Measurements from ENCODE around the gene TRERF1. TPM values are rescaled to one million over a fixed set of nuclear protein-coding genes. Genes with fewer than 3 reads are reported as not detected.

Gene TRERF1
- total RNA-seq, 1 donor from 2014 or later, result 8.3 TPM

DNA sequence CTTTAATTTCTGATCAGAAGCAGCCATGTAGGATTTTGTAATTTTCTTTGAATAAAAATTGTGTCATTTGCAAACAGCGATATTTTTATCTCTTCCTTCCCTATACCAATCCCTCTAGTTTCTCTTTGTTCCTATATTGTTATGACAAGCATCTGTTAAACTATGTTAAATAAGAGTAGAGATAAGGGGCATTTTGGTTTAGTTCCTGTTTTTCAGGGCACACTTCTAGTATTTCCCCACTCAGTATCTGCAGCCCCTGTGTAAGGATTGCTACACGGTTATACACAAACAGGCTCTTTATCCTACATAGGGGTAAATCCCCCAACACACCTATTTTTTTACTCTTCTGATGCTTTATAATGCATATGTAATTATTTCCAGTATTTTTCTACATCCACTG is 42.1 kb downstream of the TRERF1 start:
- no peaks in the 10 kb centered on the region for H3K9me3 Mint-ChIP-seq
- Histone ChIP-seq H3K27ac (no peak overlapping the region), H3K9ac (no peak overlapping the region), H4K20me1 (ENCODE audit: low read depth) (peaks cover 60% of the 10 kb centered on the region), H3K4me3 (no peak overlapping the region), H3K79me2 (ENCODE audit: low read depth) (peaks cover 74% of the 10 kb centered on the region), H2AFZ (replicated peaks) (no peak overlapping the region), H3K9me3 (ENCODE audit: low read depth) (no peaks in the 10 kb centered on the region), H3F3A (ENCODE audit: low read depth) (peaks cover 14% of the 10 kb centered on the region), H3K27me3 (no peaks in the 10 kb centered on the region), H3K36me3 (no peaks in the 10 kb centered on the region), H3K4me1 (peaks cover 19% of the 10 kb centered on the region), H3K4me2 (no peak overlapping the region)
- H3K27me3 Mint-ChIP-seq (ENCODE audit: insufficient read depth, low read depth), result no peaks in the 10 kb centered on the region
- H3K36me3 Mint-ChIP-seq, result peaks cover 2% of the 10 kb centered on the region
- TF ChIP-seq, protein P1, sequence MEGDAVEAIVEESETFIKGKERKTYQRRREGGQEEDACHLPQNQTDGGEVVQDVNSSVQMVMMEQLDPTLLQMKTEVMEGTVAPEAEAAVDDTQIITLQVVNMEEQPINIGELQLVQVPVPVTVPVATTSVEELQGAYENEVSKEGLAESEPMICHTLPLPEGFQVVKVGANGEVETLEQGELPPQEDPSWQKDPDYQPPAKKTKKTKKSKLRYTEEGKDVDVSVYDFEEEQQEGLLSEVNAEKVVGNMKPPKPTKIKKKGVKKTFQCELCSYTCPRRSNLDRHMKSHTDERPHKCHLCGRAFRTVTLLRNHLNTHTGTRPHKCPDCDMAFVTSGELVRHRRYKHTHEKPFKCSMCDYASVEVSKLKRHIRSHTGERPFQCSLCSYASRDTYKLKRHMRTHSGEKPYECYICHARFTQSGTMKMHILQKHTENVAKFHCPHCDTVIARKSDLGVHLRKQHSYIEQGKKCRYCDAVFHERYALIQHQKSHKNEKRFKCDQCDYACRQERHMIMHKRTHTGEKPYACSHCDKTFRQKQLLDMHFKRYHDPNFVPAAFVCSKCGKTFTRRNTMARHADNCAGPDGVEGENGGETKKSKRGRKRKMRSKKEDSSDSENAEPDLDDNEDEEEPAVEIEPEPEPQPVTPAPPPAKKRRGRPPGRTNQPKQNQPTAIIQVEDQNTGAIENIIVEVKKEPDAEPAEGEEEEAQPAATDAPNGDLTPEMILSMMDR (IDR thresholded peaks at IDR 0.05), result no peak
- no peak for TF ChIP-seq EZH2phosphoT487 (IDR thresholded peaks at IDR 0.05)
- TF ChIP-seq EZH2 (IDR thresholded peaks at IDR 0.05), result no peak
- no peak overlapping the region for H3K4me3 Mint-ChIP-seq
- H3K4me1 Mint-ChIP-seq, result peaks cover 18% of the 10 kb centered on the region
- H3K27ac Mint-ChIP-seq, result no peak overlapping the region
- no peak for DNase-seq (ENCODE audit: low spot score)

DNA sequence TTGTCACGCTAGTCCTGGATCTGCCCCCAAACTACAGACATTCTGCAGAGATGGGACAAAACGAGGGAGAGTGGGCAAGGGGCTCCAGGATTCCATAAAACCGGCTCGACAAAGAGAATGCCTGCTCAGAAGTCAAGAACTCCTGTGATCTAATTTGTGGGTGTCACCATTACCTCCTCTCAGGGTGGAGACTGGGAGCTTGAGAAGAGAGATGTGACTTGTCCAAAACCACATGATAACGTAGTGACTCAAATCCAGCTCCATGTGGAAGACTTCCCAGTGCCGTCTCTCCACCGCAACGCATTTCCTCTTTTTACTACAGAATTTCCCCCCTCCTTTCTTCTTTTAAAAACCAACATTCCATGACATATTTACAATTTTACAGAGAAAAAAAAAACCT is 44.3 kb downstream of the TRERF1 start:
- no peaks in the 10 kb centered on the region for H3K36me3 ChIP-seq
- no peaks in the 10 kb centered on the region for H3K36me3 Mint-ChIP-seq
- H3K27me3 ChIP-seq, result no peaks in the 10 kb centered on the region
- peaks cover 35% of the 10 kb centered on the region for H3K4me1 ChIP-seq
- H4K20me1 ChIP-seq (ENCODE audit: low read depth), result peaks cover 78% of the 10 kb centered on the region
- H3K27ac ChIP-seq, result no peak overlapping the region
- no peak overlapping the region for H3K4me3 Mint-ChIP-seq
- TF ChIP-seq EZH2 (IDR thresholded peaks at IDR 0.05) (no peak), EZH2phosphoT487 (IDR thresholded peaks at IDR 0.05) (no peak)
- TF ChIP-seq, protein P1 (IDR thresholded peaks at IDR 0.05), result no peak
- H3K9me3 ChIP-seq (ENCODE audit: low read depth), result no peaks in the 10 kb centered on the region
- no peak overlapping the region for H2AFZ ChIP-seq (replicated peaks)
- H3K79me2 ChIP-seq (ENCODE audit: low read depth), result peaks cover 73% of the 10 kb centered on the region
- H3K27me3 Mint-ChIP-seq (ENCODE audit: insufficient read depth, low read depth), result peaks cover 2% of the 10 kb centered on the region
- no peak overlapping the region for H3K4me2 ChIP-seq
- H3K9me3 Mint-ChIP-seq, result no peaks in the 10 kb centered on the region
- H3F3A ChIP-seq (ENCODE audit: low read depth), result peaks cover 20% of the 10 kb centered on the region
- no peak overlapping the region for H3K27ac Mint-ChIP-seq
- DNase-seq (ENCODE audit: low spot score), result no peak
- peaks cover 22% of the 10 kb centered on the region for H3K4me1 Mint-ChIP-seq
- no peak overlapping the region for H3K9ac ChIP-seq
- no peak overlapping the region for H3K4me3 ChIP-seq

DNA sequence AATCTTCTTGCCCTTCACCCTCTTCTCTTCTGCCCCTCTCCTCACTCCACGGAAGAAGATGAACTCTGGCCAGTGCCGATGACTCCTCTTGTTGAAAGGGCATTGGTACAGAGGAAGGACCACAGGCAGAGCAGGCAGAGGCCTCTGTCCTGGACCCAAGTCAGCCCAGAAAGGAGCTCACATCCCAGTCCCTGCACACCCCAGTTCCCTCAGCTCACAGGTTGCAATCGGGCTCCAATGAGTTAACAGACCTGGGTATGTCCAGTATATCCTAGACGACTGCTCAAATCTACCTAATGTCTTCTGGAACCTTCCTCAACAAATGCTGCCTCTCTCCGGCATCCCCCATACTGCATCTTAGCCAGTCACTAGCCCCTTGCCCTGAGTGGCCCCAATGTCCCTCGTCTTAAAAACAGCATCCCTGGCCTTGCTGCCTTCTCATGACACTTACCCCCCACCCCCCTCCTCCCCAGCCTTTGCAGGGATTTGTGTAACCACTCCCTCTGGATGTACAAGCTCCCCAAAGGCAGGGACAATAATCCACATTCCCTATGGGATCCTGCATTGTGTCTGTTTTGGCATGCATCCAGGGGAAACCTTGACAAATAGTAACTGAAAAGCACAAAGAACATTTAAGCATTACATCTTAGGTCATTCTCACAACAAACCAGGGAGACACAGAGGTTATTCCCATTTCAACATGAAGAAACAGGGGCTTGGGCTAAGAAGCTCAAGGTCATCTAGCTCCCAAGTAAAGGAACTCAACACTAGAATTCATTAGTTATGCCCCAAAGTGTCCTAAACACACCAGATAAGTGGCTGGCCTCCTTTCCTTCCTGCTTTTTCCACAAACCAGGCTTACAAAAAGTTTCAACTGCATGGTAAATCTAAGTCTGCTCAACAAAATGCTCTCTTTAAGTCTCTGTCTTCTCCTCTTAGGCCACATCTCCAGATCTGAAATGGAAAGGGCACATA is 45.1 kb downstream of the TRERF1 start:
- H3K4me2 ChIP-seq, result peak overlapping the region; percentile 44
- H3K9me3 ChIP-seq (ENCODE audit: low read depth), result no peaks in the 10 kb centered on the region
- no peaks in the 10 kb centered on the region for H3K36me3 ChIP-seq
- TF ChIP-seq EZH2 (IDR thresholded peaks at IDR 0.05) (no peak), EZH2phosphoT487 (IDR thresholded peaks at IDR 0.05) (no peak)
- TF ChIP-seq, protein P1 (IDR thresholded peaks at IDR 0.05), result no peak
- no peaks in the 10 kb centered on the region for H3K27me3 ChIP-seq
- H3K4me1 ChIP-seq, result peaks cover 41% of the 10 kb centered on the region
- no peaks in the 10 kb centered on the region for H3K9me3 Mint-ChIP-seq
- no peak overlapping the region for H2AFZ ChIP-seq (replicated peaks)
- H3K27me3 Mint-ChIP-seq (ENCODE audit: insufficient read depth, low read depth), result peaks cover 2% of the 10 kb centered on the region
- peaks cover 84% of the 10 kb centered on the region for H4K20me1 ChIP-seq (ENCODE audit: low read depth)
- H3K9ac ChIP-seq, result no peak overlapping the region
- peak; percentile 53 for DNase-seq (ENCODE audit: low spot score)
- peaks cover 72% of the 10 kb centered on the region for H3K79me2 ChIP-seq (ENCODE audit: low read depth)
- no peak overlapping the region for H3K4me3 ChIP-seq
- no peak overlapping the region for H3K27ac ChIP-seq
- peaks cover 24% of the 10 kb centered on the region for H3K4me1 Mint-ChIP-seq
- no peak overlapping the region for H3K4me3 Mint-ChIP-seq
- no peaks in the 10 kb centered on the region for H3K36me3 Mint-ChIP-seq
- peak overlapping the region; percentile 12 for H3K27ac Mint-ChIP-seq
- peaks cover 20% of the 10 kb centered on the region for H3F3A ChIP-seq (ENCODE audit: low read depth)
